Sigmoid colon (tissue), 4 donors: ENCODE measurements around the gene HSD17B8.

Source experiments
- EP300 ChIP-seq, 4 donors: sonication (generic); formaldehyde crosslinking; IDR thresholded peaks; one replicate each; pipeline ENCODE4 v1.6.1; 2017; ENCODE audit warnings: antibody characterized with exemption in 4 of 4
- POLR2A ChIP-seq, 2 donors: fragments of 450-650 bp; IDR thresholded peaks; one replicate each; pipeline ENCODE4 v1.6.1; 2016; ENCODE audit warnings: antibody characterized with exemption in 2 of 2, mild to moderate bottlenecking in 2 of 2, moderate library complexity in 2 of 2
- POLR2AphosphoS5 ChIP-seq, 4 donors: sonication (generic); formaldehyde crosslinking; IDR thresholded peaks; one replicate each; pipeline ENCODE4 v1.6.1; 2017; ENCODE audit warnings: antibody characterized with exemption in 4 of 4
- TF ChIP-seq, protein P1 (sequence below), 4 experiments: fragments of 450-650 bp in 3 of 4; fragments of 200-600 bp in 1 of 4; IDR thresholded peaks; one replicate each; pipeline ENCODE4 v1.5.1; 2016 to 2019; ENCODE audit warnings: antibody characterized with exemption in 4 of 4, mild to moderate bottlenecking in 3 of 4, moderate library complexity in 2 of 4

GRCh38 chr6:33205191-33206026 is 954 bp downstream of the HSD17B8 start:
- TF ChIP-seq POLR2A (IDR thresholded peaks at IDR 0.05) (no peak), POLR2AphosphoS5 (IDR thresholded peaks at IDR 0.05) (no peak), EP300 (IDR thresholded peaks at IDR 0.05) (no peak)
- TF ChIP-seq, protein P1, sequence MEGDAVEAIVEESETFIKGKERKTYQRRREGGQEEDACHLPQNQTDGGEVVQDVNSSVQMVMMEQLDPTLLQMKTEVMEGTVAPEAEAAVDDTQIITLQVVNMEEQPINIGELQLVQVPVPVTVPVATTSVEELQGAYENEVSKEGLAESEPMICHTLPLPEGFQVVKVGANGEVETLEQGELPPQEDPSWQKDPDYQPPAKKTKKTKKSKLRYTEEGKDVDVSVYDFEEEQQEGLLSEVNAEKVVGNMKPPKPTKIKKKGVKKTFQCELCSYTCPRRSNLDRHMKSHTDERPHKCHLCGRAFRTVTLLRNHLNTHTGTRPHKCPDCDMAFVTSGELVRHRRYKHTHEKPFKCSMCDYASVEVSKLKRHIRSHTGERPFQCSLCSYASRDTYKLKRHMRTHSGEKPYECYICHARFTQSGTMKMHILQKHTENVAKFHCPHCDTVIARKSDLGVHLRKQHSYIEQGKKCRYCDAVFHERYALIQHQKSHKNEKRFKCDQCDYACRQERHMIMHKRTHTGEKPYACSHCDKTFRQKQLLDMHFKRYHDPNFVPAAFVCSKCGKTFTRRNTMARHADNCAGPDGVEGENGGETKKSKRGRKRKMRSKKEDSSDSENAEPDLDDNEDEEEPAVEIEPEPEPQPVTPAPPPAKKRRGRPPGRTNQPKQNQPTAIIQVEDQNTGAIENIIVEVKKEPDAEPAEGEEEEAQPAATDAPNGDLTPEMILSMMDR (IDR thresholded peaks at IDR 0.05): no peak
